OCI-LY3 (cell line): Measurements from ENCODE around the gene GCNT2.

ENCODE experiments used
- H2AFZ ChIP-seq: fragments of 200-600, 300-600 bp; shearing (Covaris generic); 2 replicates; pipeline ENCODE4 v1.6.0; 2014; ENCODE audit warnings: antibody characterized with exemption, low read depth, low read length
- H3K27ac ChIP-seq: fragments of 200-600, 300-600 bp; sonication (generic); 2 replicates; pipeline ENCODE4 v1.5.1; 2014; ENCODE audit warnings: mild to moderate bottlenecking, low read length, moderate library complexity, mixed read lengths
- H3K27me3 ChIP-seq: fragments of 200-600, 300-600 bp; sonication (generic); 2 replicates; pipeline ENCODE4 v1.6.1; 2014; ENCODE audit warnings: low read depth, low read length, mixed read lengths
- H3K36me3 ChIP-seq: fragments of 200-600, 300-600 bp; sonication (generic); replicated peaks from 2 replicates; pipeline ENCODE3; 2014; ENCODE audit warnings: low read depth, low read length, mixed read lengths
- H3K4me1 ChIP-seq: fragments of 300-600, 200-600 bp; sonication (generic); 2 replicates; pipeline ENCODE4 v1.6.1; 2014; ENCODE audit warnings: low read length, mixed read lengths
- H3K4me2 ChIP-seq: fragments of 200-600, 300-600 bp; sonication (generic); 2 replicates; pipeline ENCODE4 v1.6.1; 2014; ENCODE audit warnings: low read length, mixed read lengths
- H3K4me3 ChIP-seq: fragments of 300-600, 200-600 bp; sonication (generic); 2 replicates; pipeline ENCODE4 v1.5.1; 2014; ENCODE audit warnings: antibody characterized with exemption, mild to moderate bottlenecking, low read length, moderate library complexity
- H3K79me2 ChIP-seq: fragments of 300-600, 200-600 bp; shearing (Covaris generic); 2 replicates; pipeline ENCODE4 v1.6.1; 2014; ENCODE audit warnings: mild to moderate bottlenecking, low read length, mixed read lengths
- H3K9ac ChIP-seq: fragments of 300-600, 200-600 bp; shearing (Covaris generic); 2 replicates; pipeline ENCODE4 v1.6.0; 2014; ENCODE audit warnings: mild to moderate bottlenecking, low read length, moderate library complexity
- H3K9me3 ChIP-seq: fragments of 200-600, 300-600 bp; shearing (Covaris generic); 2 replicates; pipeline ENCODE4 v1.6.1; 2014; ENCODE audit warnings: low read length, mixed read lengths; ENCODE audit not compliant: insufficient read depth
- H4K20me1 ChIP-seq: fragments of 200-600, 300-600 bp; sonication (generic); 2 replicates; pipeline ENCODE4 v1.6.1; 2016; ENCODE audit warnings: low read length, mixed read lengths; ENCODE audit not compliant: insufficient read depth
- EZH2phosphoT487 ChIP-seq: fragments of 200-600 bp; shearing (Covaris generic); IDR thresholded peaks from 2 replicates; pipeline ENCODE4 v1.6.1; 2018; ENCODE audit warnings: antibody characterized with exemption, mixed run types, low read depth
- TF ChIP-seq, protein P1 (sequence below): fragments of 200-600, 300-600 bp; sonication (generic); IDR thresholded peaks from 2 replicates; pipeline ENCODE4 v1.5.1; 2014; ENCODE audit warnings: antibody characterized with exemption, low read length, low read depth

GCNT2 gene

GRCh38 chr6:10618409-10618808, 97.3 kb downstream of the GCNT2 start:
- Histone ChIP-seq H4K20me1 (peaks cover 6% of the 10 kb centered on the region; the same call in 1 of the 2 replicates), H3K27me3 (no peaks in the 10 kb centered on the region), H3K79me2 (no peaks in the 10 kb centered on the region; the same call in 1 of the 2 replicates)

GRCh38 chr6:10621213-10621612, 100.1 kb downstream of the GCNT2 start:
- peaks cover 2% of the 10 kb centered on the region for H3K4me1 ChIP-seq
- no peak for TF ChIP-seq EZH2phosphoT487
- TF ChIP-seq, protein P1, sequence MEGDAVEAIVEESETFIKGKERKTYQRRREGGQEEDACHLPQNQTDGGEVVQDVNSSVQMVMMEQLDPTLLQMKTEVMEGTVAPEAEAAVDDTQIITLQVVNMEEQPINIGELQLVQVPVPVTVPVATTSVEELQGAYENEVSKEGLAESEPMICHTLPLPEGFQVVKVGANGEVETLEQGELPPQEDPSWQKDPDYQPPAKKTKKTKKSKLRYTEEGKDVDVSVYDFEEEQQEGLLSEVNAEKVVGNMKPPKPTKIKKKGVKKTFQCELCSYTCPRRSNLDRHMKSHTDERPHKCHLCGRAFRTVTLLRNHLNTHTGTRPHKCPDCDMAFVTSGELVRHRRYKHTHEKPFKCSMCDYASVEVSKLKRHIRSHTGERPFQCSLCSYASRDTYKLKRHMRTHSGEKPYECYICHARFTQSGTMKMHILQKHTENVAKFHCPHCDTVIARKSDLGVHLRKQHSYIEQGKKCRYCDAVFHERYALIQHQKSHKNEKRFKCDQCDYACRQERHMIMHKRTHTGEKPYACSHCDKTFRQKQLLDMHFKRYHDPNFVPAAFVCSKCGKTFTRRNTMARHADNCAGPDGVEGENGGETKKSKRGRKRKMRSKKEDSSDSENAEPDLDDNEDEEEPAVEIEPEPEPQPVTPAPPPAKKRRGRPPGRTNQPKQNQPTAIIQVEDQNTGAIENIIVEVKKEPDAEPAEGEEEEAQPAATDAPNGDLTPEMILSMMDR: no peak
- H2AFZ ChIP-seq: no peak overlapping the region
- no peaks in the 10 kb centered on the region for H3K9me3 ChIP-seq
- no peaks in the 10 kb centered on the region for H4K20me1 ChIP-seq
- no peaks in the 10 kb centered on the region for H3K27me3 ChIP-seq
- peaks cover 23% of the 10 kb centered on the region for H3K36me3 ChIP-seq
- no peak overlapping the region for H3K4me3 ChIP-seq
- no peak overlapping the region for H3K27ac ChIP-seq
- no peak overlapping the region for H3K9ac ChIP-seq
- H3K79me2 ChIP-seq: no peaks in the 10 kb centered on the region; the same call in 1 of the 2 replicates
- H3K4me2 ChIP-seq: no peak overlapping the region

More at GRCh38 chr6:10618409-10618808, 97.3 kb downstream of the GCNT2 start:
- Histone ChIP-seq H3K27ac (no peak overlapping the region), H3K4me2 (no peak overlapping the region), H2AFZ (no peak overlapping the region), H3K9ac (no peak overlapping the region), H3K4me3 (no peak overlapping the region), H3K36me3 (peaks cover 12% of the 10 kb centered on the region), H3K4me1 (no peaks in the 10 kb centered on the region), H3K9me3 (no peaks in the 10 kb centered on the region)
- TF ChIP-seq, protein P1: no peak
- TF ChIP-seq EZH2phosphoT487: no peak

- H3K4me3 ChIP-seq: no peak overlapping the region
- H3K27me3 ChIP-seq: no peaks in the 10 kb centered on the region
- H3K27ac ChIP-seq: no peak overlapping the region
- peaks cover 28% of the 10 kb centered on the region for H3K36me3 ChIP-seq
- no peak overlapping the region for H3K4me2 ChIP-seq
- H3K9ac ChIP-seq: no peak overlapping the region
- TF ChIP-seq, protein P1: no peak
- TF ChIP-seq EZH2phosphoT487: no peak
- H4K20me1 ChIP-seq: no peaks in the 10 kb centered on the region
- H3K9me3 ChIP-seq: no peaks in the 10 kb centered on the region
- peaks cover 9% of the 10 kb centered on the region for H3K4me1 ChIP-seq
- no peaks in the 10 kb centered on the region for H3K79me2 ChIP-seq
- H2AFZ ChIP-seq: no peak overlapping the region
Measured at GRCh38 chr6:10621847-10622246, 100.7 kb downstream of the GCNT2 start.

DNA sequence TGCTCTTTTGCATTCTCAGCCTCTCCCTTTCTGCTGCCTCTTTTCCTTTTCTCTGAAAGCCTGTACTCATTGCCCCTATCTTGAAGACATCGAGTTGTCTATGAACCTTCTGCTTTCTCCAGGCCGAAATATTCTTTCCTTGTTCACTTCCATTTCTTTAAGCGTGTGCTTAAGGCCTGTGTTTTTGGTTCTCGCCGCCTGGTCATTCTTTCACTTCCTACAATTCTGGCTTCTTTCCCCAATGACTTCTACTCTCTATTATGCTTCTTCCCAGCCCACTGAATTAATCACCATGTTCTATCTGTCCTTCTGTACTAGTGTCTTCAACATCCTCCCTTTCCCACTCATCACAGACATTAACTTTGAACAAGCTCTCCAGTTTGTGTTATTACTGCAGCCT, 103.7 kb downstream of the GCNT2 start:
- no peaks in the 10 kb centered on the region for H3K9me3 ChIP-seq
- peaks cover 37% of the 10 kb centered on the region for H3K36me3 ChIP-seq
- no peaks in the 10 kb centered on the region for H3K79me2 ChIP-seq
- H3K27ac ChIP-seq: no peak overlapping the region
- no peak overlapping the region for H3K9ac ChIP-seq
- no peaks in the 10 kb centered on the region for H3K27me3 ChIP-seq
- no peak for TF ChIP-seq EZH2phosphoT487
- TF ChIP-seq, protein P1: no peak
- H3K4me2 ChIP-seq: no peak overlapping the region
- peaks cover 9% of the 10 kb centered on the region for H3K4me1 ChIP-seq
- no peak overlapping the region for H3K4me3 ChIP-seq
- H4K20me1 ChIP-seq: no peaks in the 10 kb centered on the region
- H2AFZ ChIP-seq: no peak overlapping the region
